ENCODE data around the gene CDC42BPA.

GRCh38 chr1:227362039-227362438 is 43.7 kb upstream of the CDC42BPA start:
- TF ChIP-seq SP1 (IDR thresholded peaks at IDR 0.05) (no peak), BHLHE40 (IDR thresholded peaks at IDR 0.05; ENCODE audit: borderline replicate concordance) (no peak; the same call in 1 of the 2 replicates), FOXK2 (IDR thresholded peaks at IDR 0.05) (no peak), CTBP1 (IDR thresholded peaks at IDR 0.05; ENCODE audit: borderline replicate concordance) (no peak), ZNF384 (IDR thresholded peaks at IDR 0.05) (no peak), LEF1 (IDR thresholded peaks at IDR 0.05; ENCODE audit: borderline replicate concordance) (no peak), NFRKB (IDR thresholded peaks at IDR 0.05) (no peak)
